ENCODE measurements around the gene ARFGEF2.

DNA sequence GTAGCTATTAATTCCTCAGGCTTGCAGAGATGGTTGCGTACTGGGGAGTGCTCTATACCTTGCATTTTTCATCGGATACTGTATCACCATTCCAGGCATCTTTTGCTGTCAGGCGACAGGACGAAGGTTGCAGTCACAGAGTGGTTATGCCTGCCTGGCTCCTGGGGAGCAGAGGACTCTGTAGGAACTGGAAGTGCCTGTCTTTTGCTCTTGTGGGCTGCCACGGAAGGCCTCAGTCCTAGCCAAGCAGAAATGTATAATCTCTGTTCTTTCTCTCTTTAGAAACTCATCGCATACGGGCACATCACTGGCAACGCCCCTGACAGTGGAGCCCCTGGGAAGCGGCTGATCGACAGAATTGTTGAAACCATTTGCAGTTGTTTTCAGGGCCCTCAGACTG is 29.5 kb downstream of the ARFGEF2 start:
- TF ChIP-seq RAD21 (IDR thresholded peaks at IDR 0.05; ENCODE audit: low read depth) (no peak), CREB1 (IDR thresholded peaks at IDR 0.05; ENCODE audit: low read depth) (no peak), EP300 (IDR thresholded peaks at IDR 0.05; ENCODE audit: borderline replicate concordance) (no peak), CEBPB (IDR thresholded peaks at IDR 0.05) (no peak), EGR1 (IDR thresholded peaks at IDR 0.05) (no peak), TEAD4 (IDR thresholded peaks at IDR 0.05) (no peak), TCF12 (IDR thresholded peaks at IDR 0.05; ENCODE audit: low read depth) (no peak), ZBTB7A (IDR thresholded peaks at IDR 0.05; ENCODE audit: low read depth) (no peak), YY1 (IDR thresholded peaks at IDR 0.05; ENCODE audit: low read depth) (no peak), TAF1 (IDR thresholded peaks at IDR 0.05; ENCODE audit: low read depth) (no peak)
- TF ChIP-seq, protein P1, sequence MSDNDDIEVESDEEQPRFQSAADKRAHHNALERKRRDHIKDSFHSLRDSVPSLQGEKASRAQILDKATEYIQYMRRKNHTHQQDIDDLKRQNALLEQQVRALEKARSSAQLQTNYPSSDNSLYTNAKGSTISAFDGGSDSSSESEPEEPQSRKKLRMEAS (IDR thresholded peaks at IDR 0.05): no peak
- TF ChIP-seq, protein P2, sequence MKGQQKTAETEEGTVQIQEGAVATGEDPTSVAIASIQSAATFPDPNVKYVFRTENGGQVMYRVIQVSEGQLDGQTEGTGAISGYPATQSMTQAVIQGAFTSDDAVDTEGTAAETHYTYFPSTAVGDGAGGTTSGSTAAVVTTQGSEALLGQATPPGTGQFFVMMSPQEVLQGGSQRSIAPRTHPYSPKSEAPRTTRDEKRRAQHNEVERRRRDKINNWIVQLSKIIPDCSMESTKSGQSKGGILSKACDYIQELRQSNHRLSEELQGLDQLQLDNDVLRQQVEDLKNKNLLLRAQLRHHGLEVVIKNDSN (IDR thresholded peaks at IDR 0.05): no peak
- TF ChIP-seq, protein P3, sequence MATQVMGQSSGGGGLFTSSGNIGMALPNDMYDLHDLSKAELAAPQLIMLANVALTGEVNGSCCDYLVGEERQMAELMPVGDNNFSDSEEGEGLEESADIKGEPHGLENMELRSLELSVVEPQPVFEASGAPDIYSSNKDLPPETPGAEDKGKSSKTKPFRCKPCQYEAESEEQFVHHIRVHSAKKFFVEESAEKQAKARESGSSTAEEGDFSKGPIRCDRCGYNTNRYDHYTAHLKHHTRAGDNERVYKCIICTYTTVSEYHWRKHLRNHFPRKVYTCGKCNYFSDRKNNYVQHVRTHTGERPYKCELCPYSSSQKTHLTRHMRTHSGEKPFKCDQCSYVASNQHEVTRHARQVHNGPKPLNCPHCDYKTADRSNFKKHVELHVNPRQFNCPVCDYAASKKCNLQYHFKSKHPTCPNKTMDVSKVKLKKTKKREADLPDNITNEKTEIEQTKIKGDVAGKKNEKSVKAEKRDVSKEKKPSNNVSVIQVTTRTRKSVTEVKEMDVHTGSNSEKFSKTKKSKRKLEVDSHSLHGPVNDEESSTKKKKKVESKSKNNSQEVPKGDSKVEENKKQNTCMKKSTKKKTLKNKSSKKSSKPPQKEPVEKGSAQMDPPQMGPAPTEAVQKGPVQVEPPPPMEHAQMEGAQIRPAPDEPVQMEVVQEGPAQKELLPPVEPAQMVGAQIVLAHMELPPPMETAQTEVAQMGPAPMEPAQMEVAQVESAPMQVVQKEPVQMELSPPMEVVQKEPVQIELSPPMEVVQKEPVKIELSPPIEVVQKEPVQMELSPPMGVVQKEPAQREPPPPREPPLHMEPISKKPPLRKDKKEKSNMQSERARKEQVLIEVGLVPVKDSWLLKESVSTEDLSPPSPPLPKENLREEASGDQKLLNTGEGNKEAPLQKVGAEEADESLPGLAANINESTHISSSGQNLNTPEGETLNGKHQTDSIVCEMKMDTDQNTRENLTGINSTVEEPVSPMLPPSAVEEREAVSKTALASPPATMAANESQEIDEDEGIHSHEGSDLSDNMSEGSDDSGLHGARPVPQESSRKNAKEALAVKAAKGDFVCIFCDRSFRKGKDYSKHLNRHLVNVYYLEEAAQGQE (IDR thresholded peaks at IDR 0.05; ENCODE audit: low read depth): no peak
